ENCODE measurements around the gene MYL5.
"Not testable (repeated sequence)": the region's sequence is repeated elsewhere in the genome, so short reads cannot be mapped to it uniquely, and the experiment has no call there.

The MYL5 gene

GRCh38 chr4:661881-662761 lies 12.2 kb upstream of the MYL5 start:
- Mint-ChIP-seq H3K9me3 (peaks cover 3% of the 10 kb centered on the region), H3K27ac (no peak overlapping the region), H3K4me1 (peaks cover 15% of the 10 kb centered on the region), H3K27me3 (no peaks in the 10 kb centered on the region), H3K36me3 (no peaks in the 10 kb centered on the region), H3K4me3 (peak overlapping the region; percentile 87)

GRCh38 chr4:663046-663437 lies 11.3 kb upstream of the MYL5 start:
- no peaks in the 10 kb centered on the region for H3K36me3 Mint-ChIP-seq
- H3K4me1 Mint-ChIP-seq, result peaks cover 15% of the 10 kb centered on the region
- H3K4me3 Mint-ChIP-seq, result peak overlapping the region; percentile 87
- no peaks in the 10 kb centered on the region for H3K27me3 Mint-ChIP-seq
- H3K27ac Mint-ChIP-seq, result peak overlapping the region; percentile 88
- peaks cover 3% of the 10 kb centered on the region for H3K9me3 Mint-ChIP-seq

GRCh38 chr4:663438-664428 lies 10.6 kb upstream of the MYL5 start:
- H3K4me1 Mint-ChIP-seq, result peaks cover 15% of the 10 kb centered on the region
- H3K27ac Mint-ChIP-seq, result peak overlapping the region; percentile 68
- H3K36me3 Mint-ChIP-seq, result no peaks in the 10 kb centered on the region
- peak overlapping the region; percentile 87 for H3K4me3 Mint-ChIP-seq
- peaks cover 3% of the 10 kb centered on the region for H3K9me3 Mint-ChIP-seq
- no peaks in the 10 kb centered on the region for H3K27me3 Mint-ChIP-seq

- Mint-ChIP-seq H3K4me3 (peak overlapping the region; percentile 76), H3K27me3 (no peaks in the 10 kb centered on the region), H3K36me3 (no peaks in the 10 kb centered on the region), H3K4me1 (peaks cover 11% of the 10 kb centered on the region), H3K27ac (no peak overlapping the region), H3K9me3 (no peaks in the 10 kb centered on the region)
These were observed 9.6 kb upstream of the MYL5 start for GRCh38 chr4:664713-665231.

DNA sequence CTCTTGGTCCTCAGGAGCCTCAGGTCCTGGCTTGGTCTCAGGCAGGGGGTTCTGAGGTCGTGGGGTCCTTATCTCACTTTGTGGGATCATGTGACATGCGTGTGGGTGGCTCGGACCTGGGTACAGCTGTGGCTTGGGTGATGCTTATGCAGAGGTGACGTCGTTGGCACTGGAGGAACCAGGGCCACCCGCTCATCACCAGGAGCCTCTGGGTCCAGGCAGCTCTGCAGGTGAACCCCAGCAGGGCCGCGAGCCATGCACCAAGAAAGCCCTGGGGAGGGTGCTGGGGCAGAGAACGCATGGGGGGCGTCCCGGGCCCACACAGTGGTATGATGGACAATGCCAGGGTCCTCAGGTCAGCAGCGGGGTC lies 9.0 kb upstream of the MYL5 start:
- H3K36me3 Mint-ChIP-seq, result no peaks in the 10 kb centered on the region
- H3K4me1 Mint-ChIP-seq, result peaks cover 11% of the 10 kb centered on the region
- no peak overlapping the region for H3K27ac Mint-ChIP-seq
- H3K27me3 Mint-ChIP-seq, result no peaks in the 10 kb centered on the region
- H3K4me3 Mint-ChIP-seq, result peak overlapping the region; percentile 42
- H3K9me3 Mint-ChIP-seq, result no peaks in the 10 kb centered on the region

- peaks cover 11% of the 10 kb centered on the region for H3K4me1 Mint-ChIP-seq
- no peak overlapping the region for H3K4me3 Mint-ChIP-seq
These were observed 8.4 kb upstream of the MYL5 start for GRCh38 chr4:665751-666435.

GRCh38 chr4:666436-666810 lies 7.9 kb upstream of the MYL5 start:
- Mint-ChIP-seq H3K4me1 (peaks cover 11% of the 10 kb centered on the region), H3K27me3 (no peaks in the 10 kb centered on the region), H3K4me3 (no peak overlapping the region), H3K27ac (no peak overlapping the region), H3K9me3 (no peaks in the 10 kb centered on the region), H3K36me3 (no peaks in the 10 kb centered on the region)

More at GRCh38 chr4:665751-666435, 8.4 kb upstream of the MYL5 start:
- Mint-ChIP-seq H3K9me3 (no peaks in the 10 kb centered on the region), H3K27me3 (no peaks in the 10 kb centered on the region), H3K27ac (no peak overlapping the region), H3K36me3 (no peaks in the 10 kb centered on the region)

GRCh38 chr4:666822-667544 lies 7.4 kb upstream of the MYL5 start:
- peaks cover 11% of the 10 kb centered on the region for H3K4me1 Mint-ChIP-seq
- H3K4me3 Mint-ChIP-seq, result no peak overlapping the region
- H3K27ac Mint-ChIP-seq, result no peak overlapping the region
- H3K27me3 Mint-ChIP-seq, result no peaks in the 10 kb centered on the region
- no peaks in the 10 kb centered on the region for H3K9me3 Mint-ChIP-seq
- no peaks in the 10 kb centered on the region for H3K36me3 Mint-ChIP-seq

DNA sequence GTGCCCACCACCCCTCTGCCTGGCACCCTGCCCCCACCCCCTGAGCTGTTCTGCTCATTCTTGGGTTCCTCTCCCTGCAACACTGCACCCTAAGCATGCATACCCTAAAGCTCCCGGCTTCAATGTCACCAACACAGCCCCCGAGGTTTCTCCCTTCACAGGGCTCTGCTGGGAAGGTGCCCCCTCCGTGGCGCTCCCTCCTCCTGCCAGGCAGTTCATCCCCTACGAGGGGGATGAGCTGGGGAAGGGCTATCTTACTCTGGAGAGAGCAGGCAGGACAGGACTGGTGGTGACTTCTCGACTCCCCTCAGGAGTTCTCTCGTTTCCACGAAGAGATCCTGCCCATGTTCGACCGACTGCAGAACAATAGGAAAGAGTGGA lies 6.8 kb upstream of the MYL5 start:
- H3K27me3 Mint-ChIP-seq, result no peaks in the 10 kb centered on the region
- H3K9me3 Mint-ChIP-seq, result no peaks in the 10 kb centered on the region
- no peaks in the 10 kb centered on the region for H3K36me3 Mint-ChIP-seq
- H3K4me1 Mint-ChIP-seq, result peaks cover 11% of the 10 kb centered on the region
- no peak overlapping the region for H3K27ac Mint-ChIP-seq
- H3K4me3 Mint-ChIP-seq, result no peak overlapping the region

DNA sequence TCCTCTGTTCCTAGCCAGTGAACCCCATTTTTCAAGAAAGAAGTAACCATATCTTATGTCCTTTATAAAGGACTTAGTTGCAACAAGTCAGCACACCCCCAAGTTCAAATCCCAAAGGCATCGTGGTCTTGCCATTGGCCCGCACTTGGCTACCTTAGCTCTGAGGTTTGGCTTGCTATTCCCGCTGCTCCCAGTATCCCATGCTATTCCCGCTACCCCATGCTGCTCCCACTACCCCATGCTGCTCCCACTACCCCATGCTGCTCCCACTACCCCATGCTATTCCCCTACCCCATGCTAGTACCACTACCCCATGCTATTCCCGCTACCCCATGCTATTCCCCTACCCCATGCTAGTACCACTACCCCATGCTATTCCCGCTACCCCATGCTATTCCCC lies 6.1 kb upstream of the MYL5 start:
- H3K9me3 Mint-ChIP-seq, H3K36me3 Mint-ChIP-seq, H3K4me3 Mint-ChIP-seq, H3K27me3 Mint-ChIP-seq, H3K27ac Mint-ChIP-seq: not testable (repeated sequence)
- H3K4me1 Mint-ChIP-seq, result peaks cover 15% of the 10 kb centered on the region

DNA sequence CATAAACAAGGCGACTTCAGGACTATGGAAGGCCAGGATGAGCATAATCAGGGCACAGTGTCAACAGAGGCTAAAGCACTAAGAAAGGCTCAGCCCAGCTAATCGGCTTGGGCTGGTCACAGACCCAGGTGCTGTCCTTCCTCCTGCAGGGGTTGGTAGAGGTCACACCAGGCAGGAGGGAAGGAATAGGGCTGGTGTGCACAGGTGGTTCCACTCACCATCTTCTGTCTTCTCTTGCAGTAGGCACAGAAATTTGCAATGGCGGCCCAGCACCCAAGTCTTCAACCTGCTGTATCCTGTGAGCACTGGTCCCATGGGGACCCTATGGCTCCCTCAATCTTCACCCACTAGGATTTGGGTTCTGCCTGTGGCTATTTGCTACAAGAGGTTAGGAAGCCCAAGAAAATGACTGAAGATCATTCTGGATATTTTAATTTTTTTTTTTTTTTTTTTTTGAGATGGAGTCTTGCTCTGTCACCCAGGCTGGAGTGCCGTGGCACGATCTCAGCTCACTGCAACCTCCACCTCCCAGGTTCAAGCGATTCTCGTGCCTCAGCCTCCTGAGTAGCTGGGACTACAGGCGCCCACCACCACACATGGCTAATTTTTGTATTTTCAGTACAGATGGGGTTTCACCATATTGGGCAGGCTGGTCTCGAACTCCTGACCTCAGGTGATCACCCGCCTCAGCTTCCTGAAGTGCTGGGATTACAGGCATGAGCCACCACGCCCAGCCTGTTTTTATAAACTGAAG lies 4.4 kb upstream of the MYL5 start:
- not testable (repeated sequence) for H3K36me3 Mint-ChIP-seq, H3K9me3 Mint-ChIP-seq, H3K27me3 Mint-ChIP-seq, H3K4me3 Mint-ChIP-seq, H3K27ac Mint-ChIP-seq, H3K4me1 Mint-ChIP-seq

DNA sequence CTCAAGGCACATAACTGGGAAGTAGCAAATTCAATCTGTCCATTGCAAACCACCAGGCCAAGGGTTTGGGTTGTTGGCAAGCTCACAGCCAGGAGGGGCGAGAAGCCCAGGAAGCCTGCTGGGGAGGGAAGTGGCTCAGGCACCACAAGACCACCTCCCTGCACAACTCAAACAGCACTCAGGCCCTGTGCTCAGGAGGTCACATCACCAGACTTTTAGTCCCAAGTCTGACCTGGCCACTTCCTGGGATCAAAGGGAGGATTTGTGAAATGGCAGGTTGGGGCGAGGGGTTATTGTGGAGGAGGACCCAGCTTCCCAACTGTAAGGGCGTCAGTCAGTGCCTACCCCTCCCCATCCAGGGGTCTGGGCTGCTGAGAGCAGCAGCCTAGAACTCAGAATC lies 2.6 kb upstream of the MYL5 start:
- Mint-ChIP-seq H3K36me3 (peaks cover 4% of the 10 kb centered on the region), H3K4me3 (no peak overlapping the region), H3K9me3 (no peaks in the 10 kb centered on the region), H3K27me3 (no peaks in the 10 kb centered on the region), H3K27ac (no peak overlapping the region), H3K4me1 (peaks cover 5% of the 10 kb centered on the region)

DNA sequence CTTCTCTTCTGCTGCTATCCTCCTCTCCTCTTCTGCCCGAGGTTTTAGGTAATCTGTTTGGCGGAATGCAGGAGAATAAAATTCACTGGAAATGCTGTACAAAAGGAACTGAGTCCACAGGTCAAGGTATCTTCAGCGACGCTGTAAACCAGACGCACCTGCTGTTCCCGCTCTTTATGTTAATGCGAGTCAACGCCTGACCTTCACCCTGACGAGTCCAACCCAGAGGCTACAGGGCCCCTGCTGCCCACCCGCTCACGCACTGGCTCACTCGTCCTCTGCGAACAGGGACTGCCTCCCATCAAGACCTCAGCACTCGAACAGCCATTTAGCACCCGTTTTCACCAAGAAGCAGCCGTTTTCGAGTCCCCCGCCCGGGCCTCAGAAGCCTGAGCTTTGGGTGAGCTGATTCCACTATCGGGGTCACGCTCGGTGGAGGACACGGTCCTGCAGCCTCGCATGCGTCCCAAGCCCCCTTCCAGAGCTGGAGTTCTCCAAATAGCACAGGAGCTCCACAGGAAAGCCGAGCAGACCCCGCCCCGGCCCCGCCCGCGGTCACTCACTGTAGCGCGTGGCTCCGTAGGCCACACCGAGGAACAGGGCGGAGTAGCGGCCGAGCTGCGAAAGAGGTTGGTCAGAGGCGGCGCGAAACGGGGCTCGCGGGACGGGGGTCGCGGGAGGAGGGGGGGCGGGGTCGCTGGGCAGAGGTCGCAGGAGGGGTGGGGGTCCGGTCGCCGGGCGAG lies 822 bp upstream of the MYL5 start:
- Mint-ChIP-seq H3K27ac (peak overlapping the region; percentile 70), H3K4me1 (peaks cover 5% of the 10 kb centered on the region), H3K4me3 (peak overlapping the region; percentile 88), H3K36me3 (peaks cover 4% of the 10 kb centered on the region), H3K9me3 (no peaks in the 10 kb centered on the region), H3K27me3 (no peaks in the 10 kb centered on the region)
